SH-SY5Y (cell line): ENCODE measurements around the gene ABLIM2.

Experiments
- GATA2 ChIP-seq: IDR thresholded peaks from 2 replicates; pipeline ENCODE4 v1.6.1; 2011; ENCODE audit warnings: mild to moderate bottlenecking, low read depth, low read length
- GATA3 ChIP-seq: IDR thresholded peaks from 2 replicates; pipeline ENCODE4 v1.6.1; 2011; ENCODE audit warnings: low read depth, mild to moderate bottlenecking, low read length, moderate library complexity

DNA sequence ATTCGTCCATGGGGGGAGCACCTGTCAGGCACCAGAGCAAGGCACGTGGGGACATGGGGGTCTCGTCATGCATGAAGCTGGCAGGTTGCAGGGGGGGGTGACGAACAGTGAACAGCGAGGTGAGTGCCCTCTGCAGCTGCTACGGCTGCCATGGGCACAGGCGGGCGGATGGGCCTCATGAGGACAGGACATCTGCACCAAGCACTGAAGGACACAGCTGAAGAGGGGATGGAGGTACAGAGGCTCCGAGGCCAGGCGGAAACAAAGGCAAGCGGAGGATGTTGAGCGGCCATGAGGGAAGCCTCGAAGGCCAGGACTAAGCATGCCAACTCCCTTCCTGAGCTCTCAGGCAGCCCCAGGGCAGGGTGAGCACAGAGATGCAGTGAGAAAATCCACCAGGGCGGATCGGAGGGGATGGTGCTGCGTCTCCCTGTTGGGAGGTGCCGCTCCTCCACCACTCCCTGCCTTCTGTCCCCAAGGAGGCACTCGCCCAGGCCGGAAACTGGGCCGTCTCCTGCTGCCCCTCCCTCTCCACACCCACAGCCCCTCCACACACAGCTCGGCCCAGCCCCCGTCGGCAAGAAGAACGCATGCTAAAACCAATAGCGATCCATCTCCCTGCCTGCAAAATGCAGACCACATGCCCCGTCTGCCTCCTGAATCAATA, 24.6 kb downstream of the ABLIM2 start:
- TF ChIP-seq GATA3 (no peak), GATA2 (no peak)
